GM04504 (cell line): ENCODE data around the gene ZFPL1.

Experiments used
- DNase-seq: peaks from one replicate; pipeline ENCODE4 v3.0.0-alpha.2; 2012; ENCODE audit warnings: low read depth

The ZFPL1 gene

DNA sequence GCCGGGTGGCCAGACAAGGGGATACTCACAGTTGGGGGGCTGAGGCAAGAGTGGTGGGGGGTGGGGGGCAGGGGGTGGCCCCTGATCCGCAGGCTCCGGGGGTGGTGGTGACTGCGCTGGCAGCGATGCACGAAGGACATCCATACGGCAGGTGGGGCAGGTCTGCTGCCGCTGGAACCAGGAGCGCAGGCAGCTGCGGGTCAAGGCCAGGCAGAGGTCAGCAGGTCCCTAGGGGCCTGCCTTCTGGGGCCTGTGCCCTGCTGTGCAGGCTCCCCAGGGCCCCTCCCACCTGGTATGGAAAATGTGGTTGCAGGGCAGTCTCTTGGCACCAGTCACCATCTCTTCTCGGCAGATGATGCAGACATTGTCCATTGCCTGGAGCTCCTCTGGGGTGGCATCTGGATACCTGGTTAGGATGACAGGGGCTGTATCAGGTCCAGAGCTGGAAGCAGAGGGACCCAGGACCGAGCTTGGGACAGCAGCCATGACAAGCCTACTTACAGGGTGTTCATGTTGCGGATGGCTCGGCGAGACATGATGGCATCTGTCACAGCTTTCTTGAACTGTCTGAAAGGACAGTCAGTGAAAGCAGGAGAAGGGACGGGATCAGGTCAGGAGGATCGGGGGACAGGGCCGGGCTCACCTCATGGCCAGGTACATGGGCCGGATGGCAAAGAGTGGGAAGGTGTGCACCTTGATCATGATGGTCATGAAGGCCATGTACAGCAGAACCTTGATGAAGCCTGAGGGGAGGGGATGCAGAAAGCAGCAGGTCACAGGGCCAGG is 46.8 kb downstream of the ZFPL1 start:
- DNase-seq = no peak

DNA sequence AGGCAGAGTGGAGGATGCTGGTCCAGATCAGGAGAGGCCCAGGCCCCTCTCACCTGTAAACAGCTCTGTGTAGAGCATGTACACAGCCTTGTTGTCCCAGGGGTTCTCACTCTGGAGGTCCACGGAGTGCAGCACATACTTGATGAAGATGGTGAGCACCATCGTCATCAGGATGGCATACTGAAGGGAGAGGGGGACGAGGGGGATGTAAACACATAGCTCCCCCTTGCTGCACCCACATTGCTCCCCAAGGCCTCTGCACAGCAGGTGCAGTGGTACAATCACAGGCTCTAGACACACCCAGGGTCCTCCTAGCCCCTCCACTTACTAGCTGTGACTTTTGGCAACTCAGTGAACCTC is 47.4 kb downstream of the ZFPL1 start:
- DNase-seq = no peak

GRCh38 chr11:65131895-65132237 is 47.8 kb downstream of the ZFPL1 start:
- DNase-seq = no peak

DNA sequence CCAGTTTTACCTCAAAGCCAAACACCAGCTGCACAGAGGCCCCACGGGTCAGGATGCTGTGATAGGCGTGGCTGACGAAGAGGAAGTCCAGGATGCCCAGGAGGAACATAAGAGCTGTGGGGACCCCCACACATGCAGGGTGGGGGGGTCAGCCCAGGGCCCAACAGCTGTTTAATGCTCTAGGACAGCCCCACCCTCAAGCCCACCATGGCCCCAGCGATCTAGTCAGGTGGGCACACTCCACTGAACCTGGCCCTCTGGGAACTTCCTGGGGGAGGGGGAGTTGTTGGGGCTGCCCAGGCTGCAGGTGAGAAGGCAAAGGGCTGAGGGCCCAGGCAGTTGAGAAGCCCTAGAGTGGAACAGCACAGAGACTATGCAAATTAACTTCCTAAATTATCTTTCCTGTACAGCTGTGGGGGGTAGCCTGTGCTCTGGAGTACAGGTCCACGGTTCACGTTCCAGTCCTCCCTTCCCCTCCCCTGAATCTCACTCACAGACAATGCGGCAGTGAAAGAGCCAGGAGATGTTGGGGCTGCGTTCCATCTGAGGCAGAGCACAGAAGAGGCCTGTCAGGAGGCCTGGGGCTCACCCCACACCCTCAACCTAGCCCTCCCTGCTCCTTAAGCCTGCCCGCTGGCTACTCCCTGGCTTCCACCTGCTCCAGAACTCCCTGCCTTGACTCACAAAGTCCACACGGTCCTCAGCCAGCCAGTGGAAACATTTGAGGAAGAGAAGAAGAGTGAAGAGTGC is 48.4 kb downstream of the ZFPL1 start:
- no peak for DNase-seq

DNA sequence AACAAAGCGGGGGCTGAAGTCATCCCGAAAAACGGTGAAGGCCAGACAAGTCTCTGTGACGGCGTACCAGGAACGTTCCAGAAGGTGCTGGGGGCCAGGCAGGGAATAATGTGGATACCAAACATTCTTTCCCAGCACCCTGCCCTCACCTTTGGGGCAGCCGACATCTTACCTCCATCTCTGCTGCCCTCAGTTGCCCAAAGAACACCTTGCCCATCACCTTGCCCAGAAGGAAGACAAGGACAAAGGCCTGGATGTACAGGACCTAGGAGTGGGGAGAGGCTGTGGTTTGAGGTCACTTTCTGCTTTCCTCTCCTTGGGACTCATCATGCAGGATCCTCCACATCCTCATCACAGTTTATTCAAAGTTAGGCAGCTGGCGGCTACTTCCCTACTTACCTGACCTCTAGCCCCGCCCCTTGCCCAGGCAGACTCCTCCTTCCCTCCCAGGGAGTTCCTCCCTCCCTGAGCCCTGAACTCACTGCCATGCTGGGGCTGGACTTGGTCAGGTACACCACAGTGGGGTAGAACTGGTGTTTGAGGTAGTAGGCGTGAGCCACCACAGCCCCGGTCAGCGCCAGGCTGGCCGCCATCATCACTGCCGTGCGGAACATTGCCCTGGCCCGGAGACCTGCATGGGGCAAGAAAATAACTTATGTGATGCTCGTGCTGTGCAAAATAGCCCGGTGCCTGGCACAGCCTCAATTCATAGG is 49.1 kb downstream of the ZFPL1 start:
- DNase-seq = no peak

- DNase-seq = no peak
Observed at GRCh38 chr11:65133724-65134123, 49.7 kb downstream of the ZFPL1 start.

DNA sequence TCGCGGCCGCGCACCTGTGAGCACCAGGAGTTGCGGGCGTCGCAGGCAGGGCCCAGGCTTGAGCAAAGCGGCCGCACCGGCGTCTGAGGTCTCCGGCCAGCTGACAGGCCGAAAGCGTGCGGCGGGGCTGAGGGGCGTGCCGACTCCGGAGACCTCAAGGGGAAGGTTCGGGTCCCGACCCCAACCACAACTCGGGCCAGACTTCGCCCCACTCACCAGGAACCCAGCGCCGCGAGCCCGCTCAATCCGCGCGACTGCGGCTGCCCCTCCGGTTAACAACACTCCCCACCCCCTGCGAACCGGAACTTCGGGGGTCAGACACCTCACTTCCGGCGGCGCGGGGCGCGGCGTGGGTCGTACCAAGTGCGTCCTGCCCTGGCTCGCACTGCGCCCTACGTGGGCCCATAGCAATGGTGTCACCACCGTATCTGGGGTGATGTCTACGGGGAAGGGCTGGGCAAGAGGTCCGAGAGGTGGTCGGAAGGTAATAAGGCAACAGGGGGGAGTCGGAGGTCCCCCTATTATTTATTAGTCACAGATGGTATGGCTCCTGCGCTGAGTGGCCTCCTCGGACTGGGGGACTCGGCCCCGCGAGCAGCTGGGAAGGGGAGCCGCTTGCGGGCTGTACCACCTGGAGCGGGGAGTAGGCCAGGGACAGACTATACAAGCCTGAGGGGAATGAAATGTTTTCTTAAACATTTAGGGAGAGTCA is 50.4 kb downstream of the ZFPL1 start, which contains the start of gene SYVN1:
Gene SYVN1 (minus strand): TSS at position 280 of the 712 bp plus-strand sequence. CDS start 918 bp downstream, outside the sequence.
- peak; percentile 74 for DNase-seq

DNA sequence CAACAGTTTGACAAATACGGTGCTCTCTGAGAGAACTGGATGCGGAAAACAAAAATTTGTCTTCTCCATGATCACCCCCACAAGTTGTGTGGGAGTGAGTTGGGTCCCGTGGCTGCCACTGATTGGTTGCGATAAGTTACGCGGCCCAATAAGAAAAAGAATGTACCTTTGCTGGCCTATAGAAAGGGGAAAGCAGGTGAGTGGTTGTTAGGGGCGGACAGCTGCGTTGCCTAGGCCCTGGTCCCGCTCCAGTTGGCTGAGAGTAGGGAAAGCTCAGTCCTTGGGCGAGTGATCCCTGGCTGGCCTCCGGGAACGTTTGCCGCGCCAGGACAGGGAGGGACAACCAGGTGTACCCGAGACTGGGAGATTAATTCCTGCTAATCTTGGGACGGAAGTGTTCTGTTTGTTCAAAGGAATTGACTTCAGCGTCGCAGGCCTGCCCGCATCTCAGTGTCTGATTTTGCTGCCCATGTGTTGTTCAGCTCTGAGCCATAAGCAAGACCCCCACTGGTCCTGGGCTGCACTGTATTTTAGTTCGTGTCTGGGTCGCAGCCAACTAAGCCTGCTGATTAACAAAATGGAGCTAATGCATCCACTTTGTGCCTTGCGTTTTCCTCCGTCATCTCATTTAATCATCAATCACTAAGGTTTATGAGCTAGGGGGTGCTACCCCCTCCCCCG is 51.1 kb downstream of the ZFPL1 start:
- peak; percentile 91 for DNase-seq

DNA sequence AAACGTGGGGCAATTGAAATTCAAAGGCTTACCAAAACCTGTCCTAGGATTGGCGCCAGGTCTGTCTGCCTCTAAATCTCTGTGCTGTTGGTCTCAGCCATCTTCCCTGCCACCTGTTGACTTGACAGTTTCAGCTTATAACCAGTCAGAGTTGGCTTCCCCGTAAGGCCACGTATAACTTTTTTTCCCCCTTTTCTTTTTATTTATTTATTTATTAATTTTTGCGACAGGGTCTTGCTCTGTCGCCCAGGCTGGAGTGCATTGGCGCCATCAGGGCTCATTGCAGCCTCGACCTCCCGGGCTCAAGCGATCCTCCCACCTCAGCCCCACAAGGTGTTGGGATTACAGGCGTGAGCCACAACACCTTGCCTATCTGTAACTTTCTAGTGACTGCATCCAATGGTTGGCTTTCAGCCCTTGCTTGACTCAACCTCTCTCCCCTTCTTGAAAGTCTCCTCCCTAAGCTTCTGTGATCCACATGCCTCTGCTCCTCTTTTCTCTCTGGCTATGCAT is 51.7 kb downstream of the ZFPL1 start:
- DNase-seq = no peak

DNA sequence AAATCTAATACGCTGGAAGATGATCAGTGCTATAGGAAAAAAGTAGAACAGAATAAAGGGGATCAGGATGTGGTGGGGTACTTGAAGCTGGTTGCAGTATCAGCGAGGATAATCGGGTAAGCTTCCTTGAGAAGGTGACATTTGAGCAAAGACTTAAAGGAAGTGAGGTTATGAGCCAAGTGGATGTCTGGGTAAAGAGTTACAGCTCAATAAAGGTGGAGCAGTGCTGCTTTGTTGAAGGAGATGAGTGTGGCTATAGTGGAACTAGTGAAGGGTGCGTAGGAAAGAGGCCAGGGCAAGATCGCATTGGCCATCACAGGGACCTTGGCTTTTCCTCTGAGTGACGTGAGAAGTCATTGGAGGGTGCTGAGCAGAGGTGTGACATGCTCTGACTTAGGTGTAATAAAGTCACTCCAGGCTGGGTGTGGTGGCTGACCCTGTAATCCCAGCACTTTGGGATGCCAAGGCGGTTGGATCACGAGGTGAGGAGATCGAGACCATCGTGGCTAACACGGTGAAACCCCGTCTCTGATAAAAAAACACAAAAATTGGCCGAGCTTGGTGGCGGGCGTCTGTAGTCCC is 52.6 kb downstream of the ZFPL1 start:
- no peak for DNase-seq
